GM23248 (cell line): ENCODE data around the gene TFEB. TPM values are rescaled to one million over a fixed set of nuclear protein-coding genes. Genes with fewer than 3 reads are reported as not detected.
A peak's percentile ranks its signal among the peaks of the same experiment; 100 is the strongest.

Source experiments
- DNase-seq: peaks from one replicate; pipeline ENCODE4 v3.0.0-alpha.2; 2015
- H2AFZ ChIP-seq: fragments of 200-600 bp; sonication (generic); 2 replicates; pipeline ENCODE4 v1.6.1; 2016; ENCODE audit warnings: antibody characterized with exemption
- H3F3A ChIP-seq: fragments of 200-600 bp; sonication (generic); 2 replicates; pipeline ENCODE4 v1.6.1; 2016; ENCODE audit warnings: mild to moderate bottlenecking, antibody characterized with exemption, mixed run types; ENCODE audit not compliant: insufficient read depth
- H3K27ac ChIP-seq: fragments of 200-600 bp; sonication (generic); 2 replicates; pipeline ENCODE4 v1.5.1; 2016; ENCODE audit warnings: mild to moderate bottlenecking
- H3K27me3 ChIP-seq: fragments of 200-600 bp; sonication (generic); replicated peaks from 2 replicates; pipeline ENCODE4 v1.6.1; 2016; ENCODE audit warnings: mild to moderate bottlenecking; ENCODE audit not compliant: insufficient read depth
- H3K36me3 ChIP-seq: fragments of 200-600 bp; sonication (generic); 2 replicates; pipeline ENCODE4 v1.6.1; 2016; ENCODE audit warnings: low read depth, mild to moderate bottlenecking
- H3K4me1 ChIP-seq: fragments of 200-600 bp; sonication (generic); 2 replicates; pipeline ENCODE4 v1.6.1; 2016; ENCODE audit warnings: mild to moderate bottlenecking; ENCODE audit not compliant: insufficient read depth
- H3K4me2 ChIP-seq: fragments of 200-600 bp; sonication (generic); one replicate; pipeline ENCODE4 v1.6.1; 2016; ENCODE audit warnings: mild to moderate bottlenecking; ENCODE audit not compliant: unreplicated experiment
- H3K4me3 ChIP-seq: fragments of 200-600 bp; sonication (generic); 2 replicates; pipeline ENCODE4 v1.5.1; 2016; ENCODE audit warnings: mild to moderate bottlenecking
- H3K79me2 ChIP-seq: fragments of 200-600 bp; sonication (generic); 2 replicates; pipeline ENCODE4 v1.6.1; 2016; ENCODE audit warnings: mild to moderate bottlenecking; ENCODE audit not compliant: insufficient read depth
- H3K9ac ChIP-seq: fragments of 200-600 bp; sonication (generic); 2 replicates; pipeline ENCODE4 v1.6.1; 2016; ENCODE audit warnings: mild to moderate bottlenecking
- H3K9me2 ChIP-seq: fragments of 200-600 bp; sonication (generic); 2 replicates; pipeline ENCODE4 v1.6.1; 2016; ENCODE audit warnings: mixed run types, mild to moderate bottlenecking, moderate library complexity; ENCODE audit not compliant: insufficient read depth
- H3K9me3 ChIP-seq: fragments of 200-600 bp; sonication (generic); one replicate; pipeline ENCODE4 v1.6.1; 2017; ENCODE audit warnings: low read depth
- H4K20me1 ChIP-seq: fragments of 200-600 bp; sonication (generic); 2 replicates; pipeline ENCODE4 v1.6.0; 2016; ENCODE audit not compliant: insufficient read depth
- EZH2 ChIP-seq: fragments of 200-600 bp; sonication (generic); IDR thresholded peaks from 2 replicates; pipeline ENCODE4 v1.6.1; 2018; ENCODE audit warnings: antibody characterized with exemption, mild to moderate bottlenecking; ENCODE audit not compliant: insufficient read depth, poor library complexity, severe bottlenecking
- EZH2phosphoT487 ChIP-seq: fragments of 200-600 bp; sonication (generic); IDR thresholded peaks from 2 replicates; pipeline ENCODE4 v1.6.1; 2018; ENCODE audit warnings: antibody characterized with exemption, moderate library complexity, mild to moderate bottlenecking, low read depth; ENCODE audit not compliant: insufficient read depth
- WGBS, 2 experiments: methylation state at CpG; one replicate each; pipeline ENCODE4 v1.1.6; 2015 to 2017; ENCODE audit warnings: low lambda C conversion rate in 2 of 2, low coverage in 1 of 2; ENCODE audit errors: missing lambda C conversion rate in 2 of 2; 5-methylcytosine and 5-hydroxymethylcytosine counted together
- in situ Hi-C: fragments of 300-500 bp; cut with MboI; formaldehyde crosslinking; loops from 2 replicates; pipeline ENCODE4 v1.15.0; 2020
- polyA plus RNA-seq: library from polyadenylated mRNA; unstranded; fragments of >200 nt; fragmentation: Nextera tagmentation; extraction: Ambion mirVana; gene quantifications from 2 replicates; pipeline ENCODE4 v1.2.1, GENCODE V29; 2016
- total RNA-seq: library from RNA; depleted of rRNA; stranded (reverse); fragments of >200 nt; shearing (Covaris generic); gene quantifications from 2 replicates; pipeline ENCODE4 v1.2.3, GENCODE V29; 2014

TFEB gene
- total and polyA plus RNA-seq, 2 experiments from 2014 or later: 5.5 to 5.7 TPM

DNA sequence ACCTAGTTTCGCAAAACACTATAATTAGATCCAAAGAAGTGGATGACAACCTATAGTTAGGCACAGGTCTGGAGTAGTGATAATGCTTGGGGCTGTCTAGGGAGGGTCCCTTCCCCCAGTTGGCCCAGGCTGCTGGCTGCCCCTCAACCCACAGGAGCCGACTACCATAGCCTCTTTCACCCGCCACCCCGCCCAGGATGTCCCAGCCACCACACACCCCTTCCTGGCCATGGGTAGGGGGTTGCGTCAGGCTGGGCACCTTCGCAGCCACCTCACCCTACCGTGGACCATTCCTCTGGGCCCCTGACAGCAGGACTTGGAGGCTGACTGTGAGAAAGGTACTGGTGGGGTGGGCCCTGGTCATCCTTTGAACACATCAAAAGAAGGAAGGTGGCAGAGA lies 8.5 kb downstream of the TFEB start:
- Histone ChIP-seq H3K4me2 (no peak overlapping the region), H2AFZ (no peak overlapping the region), H3K9me3 (no peaks in the 10 kb centered on the region), H3K9ac (no peak overlapping the region), H3K36me3 (no peaks in the 10 kb centered on the region), H3K9me2 (no peaks in the 10 kb centered on the region), H3K4me1 (peaks cover 18% of the 10 kb centered on the region), H3F3A (no peaks in the 10 kb centered on the region), H3K27me3 (no peaks in the 10 kb centered on the region), H3K27ac (no peak overlapping the region), H3K79me2 (no peaks in the 10 kb centered on the region), H4K20me1 (no peaks in the 10 kb centered on the region), H3K4me3 (no peak overlapping the region)
- in situ Hi-C loops: no loop called here
- 80 to 83% methylated on average over 7 of the region's 7 CpGs for WGBS, 2 experiments
- no peak for TF ChIP-seq EZH2
- no peak for TF ChIP-seq EZH2phosphoT487
- no peak for DNase-seq

DNA sequence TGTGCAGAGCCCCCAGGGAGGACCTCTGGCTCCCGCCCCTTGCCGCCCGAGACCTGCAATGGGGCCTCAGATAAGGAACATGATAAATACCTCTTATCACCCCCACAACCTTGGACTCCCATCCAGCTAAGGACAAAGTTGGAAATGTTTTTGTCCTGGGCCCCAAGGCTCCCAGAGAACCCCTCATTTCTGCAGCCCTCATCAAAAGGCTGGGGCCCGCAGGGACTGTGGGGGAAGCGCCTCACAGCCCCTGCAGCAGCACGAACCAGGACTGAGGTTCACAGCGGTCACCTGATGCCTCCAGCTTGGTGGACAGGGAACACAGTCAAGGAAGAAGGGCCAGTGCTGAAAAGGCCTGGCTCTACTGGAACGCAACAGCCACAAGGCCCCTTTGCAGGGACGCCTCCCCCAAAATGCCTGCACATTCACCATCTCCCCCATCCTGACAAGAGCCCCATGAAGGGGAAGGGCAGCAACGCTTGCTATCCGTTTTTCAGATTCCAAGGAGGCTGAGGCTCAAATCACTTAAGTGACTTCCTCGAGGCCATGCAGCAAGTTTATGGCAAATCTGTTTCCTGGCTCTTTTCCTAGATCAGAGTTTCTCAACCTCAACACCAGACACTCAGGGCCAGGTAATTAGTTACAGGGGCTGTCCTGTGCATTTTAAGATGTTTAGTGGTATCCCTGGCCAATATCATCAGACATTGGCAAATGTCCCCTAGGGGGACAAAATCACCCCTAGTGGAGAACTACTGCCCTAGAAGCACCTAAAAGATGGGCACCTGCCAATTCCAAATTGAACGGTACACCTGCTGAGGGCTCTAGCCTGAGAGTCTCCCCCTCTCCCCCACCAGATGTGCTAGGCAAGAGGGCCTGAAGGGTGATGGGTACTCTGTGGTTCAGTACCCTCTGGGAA lies 10.6 kb downstream of the TFEB start:
- H3K27me3 ChIP-seq: no peaks in the 10 kb centered on the region
- H3K27ac ChIP-seq: no peak overlapping the region
- H3K9me3 ChIP-seq: no peaks in the 10 kb centered on the region
- no peaks in the 10 kb centered on the region for H3K9me2 ChIP-seq
- H4K20me1 ChIP-seq: no peaks in the 10 kb centered on the region
- H3K4me2 ChIP-seq: no peak overlapping the region
- H2AFZ ChIP-seq: no peak overlapping the region
- no peak for DNase-seq
- in situ Hi-C loops: no loop called here
- no peaks in the 10 kb centered on the region for H3K36me3 ChIP-seq
- TF ChIP-seq EZH2phosphoT487 (no peak), EZH2 (no peak)
- H3F3A ChIP-seq: no peaks in the 10 kb centered on the region
- H3K9ac ChIP-seq: no peak overlapping the region
- H3K79me2 ChIP-seq: no peaks in the 10 kb centered on the region
- peaks cover 11% of the 10 kb centered on the region for H3K4me1 ChIP-seq
- no peak overlapping the region for H3K4me3 ChIP-seq
- WGBS, 2 experiments: 89 to 90% methylated on average over 13 of the region's 13 CpGs

DNA sequence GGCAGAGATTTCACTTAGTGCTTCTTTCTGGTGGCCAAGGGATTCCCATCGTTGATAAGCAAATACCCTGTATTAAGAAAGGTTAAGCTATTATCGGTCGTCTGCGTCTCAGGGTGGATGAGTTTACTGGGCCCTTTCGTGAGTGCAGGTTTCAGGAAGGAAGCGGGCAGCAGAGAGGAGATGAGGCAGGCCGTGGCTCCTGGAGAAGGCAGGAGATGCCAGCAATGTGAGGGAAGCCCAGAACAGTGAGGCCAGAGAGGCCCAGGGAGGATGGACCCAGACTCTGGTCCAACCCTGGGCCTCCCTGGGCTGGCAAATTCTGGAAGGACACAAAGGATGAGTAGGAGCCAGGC lies 11.2 kb downstream of the TFEB start:
- Histone ChIP-seq H3K9me3 (no peaks in the 10 kb centered on the region), H3K4me1 (peaks cover 11% of the 10 kb centered on the region), H3K27me3 (no peaks in the 10 kb centered on the region), H3K27ac (no peak overlapping the region; the same call in 1 of the 2 replicates), H4K20me1 (no peaks in the 10 kb centered on the region), H3K79me2 (no peaks in the 10 kb centered on the region), H3K9ac (no peak overlapping the region), H3K36me3 (no peaks in the 10 kb centered on the region), H3K4me2 (no peak overlapping the region), H3F3A (no peaks in the 10 kb centered on the region), H2AFZ (no peak overlapping the region), H3K9me2 (no peaks in the 10 kb centered on the region), H3K4me3 (no peak overlapping the region)
- no peak for TF ChIP-seq EZH2
- no peak for TF ChIP-seq EZH2phosphoT487
- WGBS, 2 experiments: 93% methylated on average over 7 of the region's 7 CpGs
- DNase-seq: no peak
- in situ Hi-C loops: no loop called here

DNA sequence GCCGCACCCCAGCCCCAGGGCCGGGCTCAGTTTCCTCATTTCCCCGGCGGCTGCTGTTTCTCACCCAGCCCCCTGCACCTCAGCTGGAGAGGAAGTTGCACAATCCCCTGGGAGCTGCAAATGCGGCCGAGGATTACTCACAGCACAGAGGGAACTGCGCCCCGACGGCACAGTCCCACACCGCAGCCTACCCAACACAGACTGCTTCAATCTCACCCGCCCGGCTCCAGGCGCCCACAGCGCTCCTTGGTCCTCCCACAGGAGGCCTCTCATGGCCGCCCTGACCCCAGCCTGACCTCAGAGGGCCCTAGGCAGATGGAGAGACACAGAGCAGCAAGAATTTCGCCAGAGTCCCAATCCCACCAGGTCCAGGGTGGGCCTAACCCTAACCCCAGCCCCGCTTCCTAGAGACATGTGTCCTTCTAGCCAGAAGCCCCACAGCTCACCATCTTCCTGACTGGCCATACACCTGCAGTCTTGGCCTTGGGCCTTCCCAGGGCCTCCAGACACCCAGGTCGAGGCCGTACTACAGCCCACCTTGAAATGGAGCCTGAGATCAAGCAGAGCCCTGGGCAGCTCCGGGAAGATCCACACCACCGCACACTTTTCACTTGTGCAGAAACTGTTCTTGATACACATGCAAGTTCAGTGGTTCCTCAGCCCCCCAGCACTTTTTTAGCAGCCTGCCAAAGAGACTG lies 11.7 kb downstream of the TFEB start:
- H3K9me3 ChIP-seq: no peaks in the 10 kb centered on the region
- no peaks in the 10 kb centered on the region for H3K27me3 ChIP-seq
- H3K36me3 ChIP-seq: no peaks in the 10 kb centered on the region
- peak; percentile 96 for DNase-seq
- peaks cover 11% of the 10 kb centered on the region for H3K4me1 ChIP-seq
- 40 to 50% methylated on average over 21 of the region's 21 CpGs for WGBS, 2 experiments
- no peaks in the 10 kb centered on the region for H4K20me1 ChIP-seq
- H3K4me3 ChIP-seq: no peak overlapping the region
- H3K27ac ChIP-seq: peak overlapping the region; percentile 55
- TF ChIP-seq EZH2: no peak
- no peak for TF ChIP-seq EZH2phosphoT487
- H3F3A ChIP-seq: no peaks in the 10 kb centered on the region
- H2AFZ ChIP-seq: peak overlapping the region; percentile 27; the same call in 1 of the 2 replicates
- 0 out of 2 replicates have a peak overlapping the region, but pooled peaks have one; percentile 26 for H3K9ac ChIP-seq
- no peaks in the 10 kb centered on the region for H3K9me2 ChIP-seq
- peak overlapping the region; percentile 57 for H3K4me2 ChIP-seq
- no peaks in the 10 kb centered on the region for H3K79me2 ChIP-seq
- in situ Hi-C loops: no loop called here
